C4-2B (cell line): ENCODE results near the gene LRP4.

Experiments used
- ZFX ChIP-seq: fragments of 450-650 bp; IDR thresholded peaks from 2 replicates; pipeline ENCODE4 v1.6.1; 2017
- TF ChIP-seq, protein P1 (sequence below): fragments of 450-650 bp; conservative IDR thresholded peaks from 2 replicates; pipeline ENCODE4 v1.5.1; 2017; ENCODE audit warnings: mild to moderate bottlenecking

DNA sequence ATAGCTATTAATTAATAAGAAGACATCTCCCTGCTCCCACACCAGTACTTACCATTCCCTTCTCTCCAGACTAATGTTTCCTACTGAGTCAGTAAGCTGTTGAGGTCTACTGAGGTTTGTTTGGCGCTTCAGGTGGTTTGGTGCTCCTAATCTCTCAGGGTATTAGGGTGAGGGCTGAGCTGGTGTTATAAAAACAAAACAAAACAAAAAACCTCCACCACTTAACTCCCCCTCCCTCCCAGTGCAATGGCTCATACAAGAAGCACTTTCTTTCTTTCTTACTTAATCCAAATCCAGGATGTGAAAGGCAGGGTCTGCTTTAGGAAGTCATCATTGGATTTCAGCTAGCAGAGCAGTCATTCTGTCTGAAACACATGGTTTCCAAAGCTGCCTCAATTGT lies 33.5 kb upstream of the LRP4 start:
- TF ChIP-seq, protein P1, sequence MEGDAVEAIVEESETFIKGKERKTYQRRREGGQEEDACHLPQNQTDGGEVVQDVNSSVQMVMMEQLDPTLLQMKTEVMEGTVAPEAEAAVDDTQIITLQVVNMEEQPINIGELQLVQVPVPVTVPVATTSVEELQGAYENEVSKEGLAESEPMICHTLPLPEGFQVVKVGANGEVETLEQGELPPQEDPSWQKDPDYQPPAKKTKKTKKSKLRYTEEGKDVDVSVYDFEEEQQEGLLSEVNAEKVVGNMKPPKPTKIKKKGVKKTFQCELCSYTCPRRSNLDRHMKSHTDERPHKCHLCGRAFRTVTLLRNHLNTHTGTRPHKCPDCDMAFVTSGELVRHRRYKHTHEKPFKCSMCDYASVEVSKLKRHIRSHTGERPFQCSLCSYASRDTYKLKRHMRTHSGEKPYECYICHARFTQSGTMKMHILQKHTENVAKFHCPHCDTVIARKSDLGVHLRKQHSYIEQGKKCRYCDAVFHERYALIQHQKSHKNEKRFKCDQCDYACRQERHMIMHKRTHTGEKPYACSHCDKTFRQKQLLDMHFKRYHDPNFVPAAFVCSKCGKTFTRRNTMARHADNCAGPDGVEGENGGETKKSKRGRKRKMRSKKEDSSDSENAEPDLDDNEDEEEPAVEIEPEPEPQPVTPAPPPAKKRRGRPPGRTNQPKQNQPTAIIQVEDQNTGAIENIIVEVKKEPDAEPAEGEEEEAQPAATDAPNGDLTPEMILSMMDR, result no peak
- no peak for TF ChIP-seq ZFX
